HepG2 (cell line): Measurements from ENCODE around the gene NABP1. TPM values are rescaled to one million over a fixed set of nuclear protein-coding genes. Genes with fewer than 3 reads are reported as not detected.

Source experiments
- BCL6 ChIP-seq: IDR thresholded peaks from 2 replicates; pipeline ENCODE4 v1.6.1; 2016; ENCODE audit warnings: missing genetic modification reagents, missing compliant biosample characterization
- CEBPB ChIP-seq: IDR thresholded peaks from 2 replicates; pipeline ENCODE4 v1.6.1; 2011; ENCODE audit warnings: low read depth, low read length, improper control_type of control experiment, borderline replicate concordance
- CEBPG ChIP-seq: IDR thresholded peaks from 2 replicates; pipeline ENCODE4 v1.6.1; 2016
- IKZF1 ChIP-seq: fragments of 450-650 bp; IDR thresholded peaks from 2 replicates; pipeline ENCODE4 v1.7.1; 2016
- KAT7 ChIP-seq: IDR thresholded peaks from 2 replicates; pipeline ENCODE4 v1.6.1; 2018; ENCODE audit warnings: borderline replicate concordance, missing compliant biosample characterization
- NFIB ChIP-seq: sonication (generic); formaldehyde crosslinking; IDR thresholded peaks from 2 replicates; pipeline ENCODE4 v1.9.0; 2021; ENCODE audit warnings: missing genetic modification reagents, mild to moderate bottlenecking, borderline replicate concordance
- RBM39 ChIP-seq: fragments of 200-400 bp; formaldehyde crosslinking; IDR thresholded peaks from one replicate; pipeline ENCODE4 v1.6.1; 2018; ENCODE audit warnings: antibody characterized with exemption, mild to moderate bottlenecking, low read depth, low read length; ENCODE audit not compliant: poor library complexity, severe bottlenecking
- ZNF205 ChIP-seq: IDR thresholded peaks from 2 replicates; pipeline ENCODE4 v1.6.1; 2018; ENCODE audit warnings: missing biosample characterization, missing genetic modification reagents
- ZNF432 ChIP-seq: sonication (generic); formaldehyde crosslinking; IDR thresholded peaks from 2 replicates; pipeline ENCODE4 v1.5.0; 2020; ENCODE audit warnings: missing genetic modification reagents, mild to moderate bottlenecking, borderline replicate concordance
- ZNF564 ChIP-seq: sonication (generic); formaldehyde crosslinking; IDR thresholded peaks from 2 replicates; pipeline ENCODE4 v1.8.1; 2023; ENCODE audit warnings: mild to moderate bottlenecking, missing genetic modification reagents
- polyA plus RNA-seq, 8 experiments: library from polyadenylated mRNA; depleted of rRNA in 3 of 8; stranded (reverse) in 7 of 8; unstranded in 1 of 8; fragments of >200 nt; fragmentation: Illumina TruSeq in 4 of 8; extraction: Trizol in 4 of 8; gene quantifications; 2 replicates each; pipeline versions ENCODE4 v1.2.1 to v1.2.3, GENCODE V29; 2011 to 2016; ENCODE audit warnings: low read depth in 4 of 8, missing spikeins in 1 of 8, mixed read lengths in 1 of 8; ENCODE audit not compliant: insufficient read depth in 1 of 8
- total RNA-seq, 5 experiments: library from RNA; depleted of rRNA; stranded (reverse); fragments of >200 nt; fragmentation: Illumina TruSeq; extraction: Trizol; gene quantifications; 2 replicates each; pipeline ENCODE4 v1.2.3, GENCODE V29; 2016; ENCODE audit warnings: low read depth in 1 of 5
- TF ChIP-seq, protein P1 (sequence below), 2 experiments: sonication (generic) in 1 of 2; formaldehyde crosslinking in 1 of 2; IDR thresholded peaks; 2 replicates each; pipeline versions ENCODE4 v1.6.1 to v1.9.0; 2014 to 2022; ENCODE audit warnings: antibody characterized with exemption in 1 of 2, borderline replicate concordance in 1 of 2, inconsistent platforms in 1 of 2, low read depth in 1 of 2, missing genetic modification reagents in 1 of 2
- TF ChIP-seq, protein P2 (sequence below): sonication (generic); formaldehyde crosslinking; IDR thresholded peaks from 2 replicates; pipeline ENCODE4 v1.5.0; 2020; ENCODE audit warnings: mild to moderate bottlenecking, missing genetic modification reagents
- TF ChIP-seq, protein P3 (sequence below): sonication (generic); formaldehyde crosslinking; IDR thresholded peaks from 2 replicates; pipeline ENCODE4 v1.4.0; 2020; ENCODE audit warnings: missing genetic modification reagents
- TF ChIP-seq, protein P4 (sequence below): IDR thresholded peaks from 2 replicates; pipeline ENCODE4 v1.6.1; 2016; ENCODE audit warnings: low read depth, borderline replicate concordance
- TF ChIP-seq, protein P5 (sequence below): sonication (generic); formaldehyde crosslinking; IDR thresholded peaks from 2 replicates; pipeline ENCODE4 v1.5.1; 2020; ENCODE audit warnings: mild to moderate bottlenecking, missing genetic modification reagents, borderline replicate concordance

Gene NABP1
- total and polyA plus RNA-seq, 2 of the 13 experiments (the other 11 are each of a cell fraction or from before 2014, with no cell fraction given): 14.9 to 19.8 TPM

DNA sequence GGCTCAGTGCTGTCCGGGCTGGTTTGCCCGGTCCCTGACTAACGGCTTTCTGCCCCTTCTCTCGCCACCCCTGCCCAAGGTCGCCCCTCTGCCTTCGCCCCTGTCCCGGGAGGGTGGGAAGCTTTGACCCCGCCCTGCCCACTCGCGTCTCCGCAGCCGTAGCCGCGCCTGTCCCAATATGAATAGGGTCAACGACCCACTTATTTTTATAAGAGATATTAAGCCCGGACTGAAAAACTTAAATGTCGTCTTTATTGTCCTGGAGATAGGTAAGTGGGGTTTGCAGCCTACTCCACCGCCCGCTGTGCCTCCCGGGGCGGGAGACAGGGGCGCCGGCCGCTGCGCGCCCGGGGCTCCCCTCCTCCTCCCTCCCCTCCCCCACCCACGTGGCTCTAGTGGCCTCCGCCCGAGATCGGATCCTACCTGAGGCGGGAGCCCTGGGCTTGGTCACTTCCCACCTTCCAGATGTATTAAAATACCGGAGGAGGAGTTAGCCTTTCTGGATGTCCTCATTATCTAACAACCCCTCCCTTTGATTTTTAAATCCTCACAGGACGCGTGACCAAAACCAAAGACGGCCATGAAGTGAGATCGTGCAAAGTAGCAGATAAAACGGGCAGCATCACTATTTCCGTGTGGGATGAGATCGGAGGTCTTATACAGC lies 633 bp downstream of the NABP1 start (continued):
- TF ChIP-seq, protein P1, sequence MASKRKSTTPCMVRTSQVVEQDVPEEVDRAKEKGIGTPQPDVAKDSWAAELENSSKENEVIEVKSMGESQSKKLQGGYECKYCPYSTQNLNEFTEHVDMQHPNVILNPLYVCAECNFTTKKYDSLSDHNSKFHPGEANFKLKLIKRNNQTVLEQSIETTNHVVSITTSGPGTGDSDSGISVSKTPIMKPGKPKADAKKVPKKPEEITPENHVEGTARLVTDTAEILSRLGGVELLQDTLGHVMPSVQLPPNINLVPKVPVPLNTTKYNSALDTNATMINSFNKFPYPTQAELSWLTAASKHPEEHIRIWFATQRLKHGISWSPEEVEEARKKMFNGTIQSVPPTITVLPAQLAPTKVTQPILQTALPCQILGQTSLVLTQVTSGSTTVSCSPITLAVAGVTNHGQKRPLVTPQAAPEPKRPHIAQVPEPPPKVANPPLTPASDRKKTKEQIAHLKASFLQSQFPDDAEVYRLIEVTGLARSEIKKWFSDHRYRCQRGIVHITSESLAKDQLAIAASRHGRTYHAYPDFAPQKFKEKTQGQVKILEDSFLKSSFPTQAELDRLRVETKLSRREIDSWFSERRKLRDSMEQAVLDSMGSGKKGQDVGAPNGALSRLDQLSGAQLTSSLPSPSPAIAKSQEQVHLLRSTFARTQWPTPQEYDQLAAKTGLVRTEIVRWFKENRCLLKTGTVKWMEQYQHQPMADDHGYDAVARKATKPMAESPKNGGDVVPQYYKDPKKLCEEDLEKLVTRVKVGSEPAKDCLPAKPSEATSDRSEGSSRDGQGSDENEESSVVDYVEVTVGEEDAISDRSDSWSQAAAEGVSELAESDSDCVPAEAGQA (IDR thresholded peaks at IDR 0.05; ENCODE audit: low read depth): no peak
- TF ChIP-seq, protein P1 (CRISPR knock-in tag; IDR thresholded peaks at IDR 0.05; ENCODE audit: borderline replicate concordance): no peak
- no peak for TF ChIP-seq ZNF205 (CRISPR knock-in tag)
- peak; percentile 2 for TF ChIP-seq RBM39
- no peak for TF ChIP-seq NFIB (CRISPR knock-in tag)
- TF ChIP-seq, protein P2, sequence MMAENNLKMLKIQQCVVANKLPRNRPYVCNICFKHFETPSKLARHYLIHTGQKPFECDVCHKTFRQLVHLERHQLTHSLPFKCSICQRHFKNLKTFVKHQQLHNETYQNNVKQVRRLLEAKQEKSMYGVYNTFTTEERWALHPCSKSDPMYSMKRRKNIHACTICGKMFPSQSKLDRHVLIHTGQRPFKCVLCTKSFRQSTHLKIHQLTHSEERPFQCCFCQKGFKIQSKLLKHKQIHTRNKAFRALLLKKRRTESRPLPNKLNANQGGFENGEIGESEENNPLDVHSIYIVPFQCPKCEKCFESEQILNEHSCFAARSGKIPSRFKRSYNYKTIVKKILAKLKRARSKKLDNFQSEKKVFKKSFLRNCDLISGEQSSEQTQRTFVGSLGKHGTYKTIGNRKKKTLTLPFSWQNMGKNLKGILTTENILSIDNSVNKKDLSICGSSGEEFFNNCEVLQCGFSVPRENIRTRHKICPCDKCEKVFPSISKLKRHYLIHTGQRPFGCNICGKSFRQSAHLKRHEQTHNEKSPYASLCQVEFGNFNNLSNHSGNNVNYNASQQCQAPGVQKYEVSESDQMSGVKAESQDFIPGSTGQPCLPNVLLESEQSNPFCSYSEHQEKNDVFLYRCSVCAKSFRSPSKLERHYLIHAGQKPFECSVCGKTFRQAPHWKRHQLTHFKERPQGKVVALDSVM (CRISPR knock-in tag): no peak
- no peak for TF ChIP-seq IKZF1
- TF ChIP-seq, protein P3, sequence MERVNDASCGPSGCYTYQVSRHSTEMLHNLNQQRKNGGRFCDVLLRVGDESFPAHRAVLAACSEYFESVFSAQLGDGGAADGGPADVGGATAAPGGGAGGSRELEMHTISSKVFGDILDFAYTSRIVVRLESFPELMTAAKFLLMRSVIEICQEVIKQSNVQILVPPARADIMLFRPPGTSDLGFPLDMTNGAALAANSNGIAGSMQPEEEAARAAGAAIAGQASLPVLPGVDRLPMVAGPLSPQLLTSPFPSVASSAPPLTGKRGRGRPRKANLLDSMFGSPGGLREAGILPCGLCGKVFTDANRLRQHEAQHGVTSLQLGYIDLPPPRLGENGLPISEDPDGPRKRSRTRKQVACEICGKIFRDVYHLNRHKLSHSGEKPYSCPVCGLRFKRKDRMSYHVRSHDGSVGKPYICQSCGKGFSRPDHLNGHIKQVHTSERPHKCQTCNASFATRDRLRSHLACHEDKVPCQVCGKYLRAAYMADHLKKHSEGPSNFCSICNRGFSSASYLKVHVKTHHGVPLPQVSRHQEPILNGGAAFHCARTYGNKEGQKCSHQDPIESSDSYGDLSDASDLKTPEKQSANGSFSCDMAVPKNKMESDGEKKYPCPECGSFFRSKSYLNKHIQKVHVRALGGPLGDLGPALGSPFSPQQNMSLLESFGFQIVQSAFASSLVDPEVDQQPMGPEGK (CRISPR knock-in tag): peak; percentile 43
- TF ChIP-seq, protein P4, sequence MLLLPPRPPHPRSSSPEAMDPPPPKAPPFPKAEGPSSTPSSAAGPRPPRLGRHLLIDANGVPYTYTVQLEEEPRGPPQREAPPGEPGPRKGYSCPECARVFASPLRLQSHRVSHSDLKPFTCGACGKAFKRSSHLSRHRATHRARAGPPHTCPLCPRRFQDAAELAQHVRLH (CRISPR knock-in tag): no peak
- no peak for TF ChIP-seq CEBPB
- TF ChIP-seq ZNF432 (CRISPR knock-in tag): no peak
- no peak for TF ChIP-seq ZNF564
- no peak for TF ChIP-seq CEBPG (CRISPR knock-in tag)
- TF ChIP-seq, protein P5, sequence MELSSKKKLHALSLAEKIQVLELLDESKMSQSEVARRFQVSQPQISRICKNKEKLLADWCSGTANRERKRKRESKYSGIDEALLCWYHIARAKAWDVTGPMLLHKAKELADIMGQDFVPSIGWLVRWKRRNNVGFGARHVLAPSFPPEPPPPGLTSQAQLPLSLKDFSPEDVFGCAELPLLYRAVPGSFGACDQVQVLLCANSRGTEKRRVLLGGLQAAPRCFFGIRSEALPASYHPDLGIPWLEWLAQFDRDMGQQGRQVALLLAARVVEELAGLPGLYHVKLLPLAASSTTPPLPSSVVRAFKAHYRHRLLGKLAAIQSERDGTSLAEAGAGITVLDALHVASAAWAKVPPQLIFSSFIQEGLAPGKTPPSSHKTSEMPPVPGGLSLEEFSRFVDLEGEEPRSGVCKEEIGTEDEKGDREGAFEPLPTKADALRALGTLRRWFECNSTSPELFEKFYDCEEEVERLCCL (CRISPR knock-in tag): 0 out of 2 replicates have a peak, but pooled peaks have one; percentile 15
- TF ChIP-seq BCL6: no peak
- TF ChIP-seq KAT7 (CRISPR knock-in tag): no peak
